ENCODE data around the gene SESN3.
"Not testable (repeated sequence)": the region's sequence is repeated elsewhere in the genome, so short reads cannot be mapped to it uniquely, and the experiment has no call there.

The SESN3 gene

GRCh38 chr11:95231881-95232605 lies 1.0 kb upstream of the SESN3 start:
- no peak for DNase-seq (ENCODE audit: low read depth, low spot score)
- H3K27ac ChIP-seq = 0 out of 2 replicates have a peak overlapping the region, but pooled peaks have one; percentile 8
- H3K4me3 ChIP-seq = peak overlapping the region; percentile 84
- no peaks in the 10 kb centered on the region for H3K9me3 ChIP-seq (ENCODE audit: low read depth, low read length)
- H3K36me3 ChIP-seq (ENCODE audit: insufficient read depth, low read length) = no peaks in the 10 kb centered on the region
- peak overlapping the region; percentile 22 for H3K9ac ChIP-seq (ENCODE audit: insufficient read length)
- TF ChIP-seq FOXP2 (optimal IDR thresholded peaks at IDR 0.05; ENCODE audit: control extremely low read depth, extremely low read length, insufficient read depth) (no peak), EZH2 (IDR thresholded peaks at IDR 0.05) (no peak), POLR2AphosphoS5 (IDR thresholded peaks at IDR 0.05; ENCODE audit: borderline replicate concordance, low read depth, low read length) (no peak)

GRCh38 chr11:95230810-95231126 lies 234 bp downstream of the SESN3 start:
- Histone ChIP-seq H3K9me3 (ENCODE audit: low read depth, low read length) (no peaks in the 10 kb centered on the region), H3K36me3 (ENCODE audit: insufficient read depth, low read length) (no peaks in the 10 kb centered on the region), H3K4me3 (peak overlapping the region; percentile 84), H3K27ac (no peak overlapping the region), H3K9ac (ENCODE audit: insufficient read length) (peak overlapping the region; percentile 20)
- no peak for DNase-seq (ENCODE audit: low read depth, low spot score)
- no peak for TF ChIP-seq POLR2AphosphoS5 (IDR thresholded peaks at IDR 0.05; ENCODE audit: borderline replicate concordance, low read depth, low read length)
- TF ChIP-seq EZH2 (IDR thresholded peaks at IDR 0.05) = no peak

- TF ChIP-seq EZH2 (IDR thresholded peaks at IDR 0.05) = no peak
- TF ChIP-seq POLR2AphosphoS5 (IDR thresholded peaks at IDR 0.05; ENCODE audit: borderline replicate concordance, low read depth, low read length) = no peak
- no peak for TF ChIP-seq FOXP2 (optimal IDR thresholded peaks at IDR 0.05; ENCODE audit: control extremely low read depth, extremely low read length, insufficient read depth)
- no peaks in the 10 kb centered on the region for H3K36me3 ChIP-seq (ENCODE audit: insufficient read depth, low read length)
- no peak overlapping the region for H3K27ac ChIP-seq
- H3K4me3 ChIP-seq = peak overlapping the region; percentile 84
- peak overlapping the region; percentile 20 for H3K9ac ChIP-seq (ENCODE audit: insufficient read length)
- H3K9me3 ChIP-seq (ENCODE audit: low read depth, low read length) = no peaks in the 10 kb centered on the region
- DNase-seq (ENCODE audit: low read depth, low spot score) = no peak
Observed at GRCh38 chr11:95229993-95230809, 801 bp downstream of the SESN3 start.

DNA sequence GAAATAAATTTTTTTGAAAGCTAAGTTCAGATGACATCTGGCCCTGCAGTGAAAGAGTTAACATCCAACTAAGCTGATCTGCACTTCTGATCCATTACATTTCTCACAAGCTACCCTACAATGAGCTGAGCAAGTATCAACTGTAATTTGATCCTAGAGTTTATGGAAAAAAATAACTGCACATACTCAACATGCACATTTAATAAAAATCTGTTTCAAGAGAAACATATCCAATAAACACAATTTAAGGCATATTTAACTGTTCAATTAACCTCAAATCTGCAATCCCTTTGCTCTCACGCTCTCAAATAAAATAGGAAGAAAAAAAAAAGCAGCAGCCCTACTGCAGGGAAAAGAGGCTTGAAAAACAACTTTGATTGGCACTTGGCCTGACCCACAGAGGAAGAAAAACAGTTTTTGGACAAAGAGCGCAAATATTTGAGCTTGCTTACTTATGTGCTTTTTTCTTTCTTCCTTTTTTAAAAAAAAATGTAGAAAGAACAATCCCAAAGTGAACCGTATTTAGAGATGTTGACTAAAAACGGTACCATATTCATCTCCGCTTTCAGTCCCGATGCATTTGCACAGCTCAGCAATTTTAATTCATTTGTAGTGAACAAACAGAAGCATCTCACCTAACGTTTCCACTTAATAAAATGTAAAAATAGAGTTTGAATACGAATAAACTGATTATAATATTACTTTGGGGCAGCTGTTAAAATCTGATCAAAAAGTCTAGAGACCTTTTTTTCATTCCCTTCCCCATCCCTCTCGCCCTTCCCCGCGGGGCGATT lies 1.6 kb downstream of the SESN3 start:
- no peaks in the 10 kb centered on the region for H3K36me3 ChIP-seq (ENCODE audit: insufficient read depth, low read length)
- H3K9me3 ChIP-seq (ENCODE audit: low read depth, low read length) = no peaks in the 10 kb centered on the region
- peak overlapping the region; percentile 84 for H3K4me3 ChIP-seq
- no peak for TF ChIP-seq FOXP2 (optimal IDR thresholded peaks at IDR 0.05; ENCODE audit: control extremely low read depth, extremely low read length, insufficient read depth)
- no peak for TF ChIP-seq EZH2 (IDR thresholded peaks at IDR 0.05)
- no peak for TF ChIP-seq POLR2AphosphoS5 (IDR thresholded peaks at IDR 0.05; ENCODE audit: borderline replicate concordance, low read depth, low read length)
- 0 out of 2 replicates have a peak overlapping the region, but pooled peaks have one; percentile 2 for H3K27ac ChIP-seq
- no peak overlapping the region for H3K9ac ChIP-seq (ENCODE audit: insufficient read length)
- DNase-seq (ENCODE audit: low read depth, low spot score) = no peak

GRCh38 chr11:95228081-95228749 lies 2.8 kb downstream of the SESN3 start:
- Histone ChIP-seq H3K36me3 (ENCODE audit: insufficient read depth, low read length) (no peaks in the 10 kb centered on the region), H3K9me3 (ENCODE audit: low read depth, low read length) (no peaks in the 10 kb centered on the region), H3K4me3 (no peak overlapping the region), H3K9ac (ENCODE audit: insufficient read length) (no peak overlapping the region), H3K27ac (no peak overlapping the region)
- TF ChIP-seq FOXP2 (optimal IDR thresholded peaks at IDR 0.05; ENCODE audit: control extremely low read depth, extremely low read length, insufficient read depth) (no peak), POLR2AphosphoS5 (IDR thresholded peaks at IDR 0.05; ENCODE audit: borderline replicate concordance, low read depth, low read length) (no peak), EZH2 (IDR thresholded peaks at IDR 0.05) (no peak)
- DNase-seq (ENCODE audit: low read depth, low spot score) = no peak

DNA sequence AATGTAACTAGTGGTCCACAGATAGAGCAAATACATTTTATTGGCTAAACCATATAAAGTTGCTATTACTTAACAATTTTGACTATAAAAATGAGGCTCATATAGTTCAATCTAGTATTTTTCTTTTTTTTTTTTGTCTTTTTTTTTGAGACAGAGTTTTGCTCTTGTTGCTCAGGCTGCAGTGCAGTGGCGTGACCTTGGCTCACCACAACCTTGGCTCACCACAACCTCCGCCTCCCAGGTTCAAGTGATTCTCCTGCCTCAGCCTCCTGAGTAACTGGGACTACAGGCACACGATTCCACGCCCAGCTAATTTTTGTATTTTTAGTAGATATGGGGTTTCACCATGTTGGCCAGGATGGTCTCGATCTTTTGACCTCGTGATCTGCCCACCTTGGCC lies 3.9 kb downstream of the SESN3 start:
- not testable (repeated sequence) for H3K4me3 ChIP-seq; H3K9ac ChIP-seq (ENCODE audit: insufficient read length); H3K9me3 ChIP-seq (ENCODE audit: low read depth, low read length); DNase-seq (ENCODE audit: low read depth, low spot score); H3K27ac ChIP-seq; H3K36me3 ChIP-seq (ENCODE audit: insufficient read depth, low read length)

DNA sequence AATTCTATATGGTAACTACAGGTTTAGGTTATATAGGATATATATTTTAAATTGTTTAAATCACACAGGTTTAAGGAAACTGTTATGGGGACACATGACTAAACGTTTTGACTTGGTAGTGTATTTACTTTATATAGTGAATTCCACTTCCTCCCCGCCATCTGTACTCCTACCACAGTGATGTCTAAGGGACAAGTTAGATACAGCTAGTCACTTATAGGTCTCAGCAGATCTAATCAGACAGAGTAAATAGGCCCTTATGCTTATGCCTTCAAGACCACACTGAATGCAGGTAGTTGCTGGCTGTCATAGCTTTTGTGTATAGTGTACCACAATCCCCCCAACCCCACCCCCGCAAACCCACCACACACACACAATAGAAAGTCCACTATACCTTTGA lies 8.2 kb downstream of the SESN3 start:
- Histone ChIP-seq H3K36me3 (ENCODE audit: insufficient read depth, low read length) (no peaks in the 10 kb centered on the region), H3K27ac (no peak overlapping the region), H3K9ac (ENCODE audit: insufficient read length) (no peak overlapping the region), H3K4me3 (no peak overlapping the region), H3K9me3 (ENCODE audit: low read depth, low read length) (no peaks in the 10 kb centered on the region)
- no peak for DNase-seq (ENCODE audit: low read depth, low spot score)
- TF ChIP-seq EZH2 (IDR thresholded peaks at IDR 0.05) (no peak), POLR2AphosphoS5 (IDR thresholded peaks at IDR 0.05; ENCODE audit: borderline replicate concordance, low read depth, low read length) (no peak), FOXP2 (optimal IDR thresholded peaks at IDR 0.05; ENCODE audit: control extremely low read depth, extremely low read length, insufficient read depth) (no peak)

DNA sequence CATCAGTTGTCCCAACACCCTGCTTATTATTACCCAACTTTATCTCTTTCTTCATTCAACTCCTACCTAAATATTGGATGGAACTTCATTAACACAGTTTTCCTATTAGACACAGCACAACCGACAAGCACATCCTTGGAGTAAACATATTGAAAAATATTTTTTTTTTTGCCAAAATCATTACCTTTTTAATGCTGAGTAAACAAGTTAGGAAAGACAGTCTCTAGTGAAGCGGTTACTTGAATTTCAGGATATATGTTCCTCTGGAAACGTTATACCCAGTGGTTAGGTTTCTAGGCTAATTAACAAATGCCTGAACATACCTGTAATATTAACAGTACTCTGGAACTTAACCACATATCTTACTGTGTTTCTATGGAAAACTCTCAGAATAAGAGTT lies 11.4 kb downstream of the SESN3 start:
- no peak for DNase-seq (ENCODE audit: low read depth, low spot score)
- Histone ChIP-seq H3K36me3 (ENCODE audit: insufficient read depth, low read length) (no peaks in the 10 kb centered on the region), H3K4me3 (no peak overlapping the region), H3K9ac (ENCODE audit: insufficient read length) (no peak overlapping the region), H3K9me3 (ENCODE audit: low read depth, low read length) (no peaks in the 10 kb centered on the region), H3K27ac (no peak overlapping the region)
- no peak for TF ChIP-seq POLR2AphosphoS5 (IDR thresholded peaks at IDR 0.05; ENCODE audit: borderline replicate concordance, low read depth, low read length)
- no peak for TF ChIP-seq EZH2 (IDR thresholded peaks at IDR 0.05)
- TF ChIP-seq FOXP2 (optimal IDR thresholded peaks at IDR 0.05; ENCODE audit: control extremely low read depth, extremely low read length, insufficient read depth) = no peak
